Esophagus (tissue), 2 donors: ENCODE data around the gene GLI3. TPM values are rescaled to one million over a fixed set of nuclear protein-coding genes. Genes with fewer than 3 reads are reported as not detected.

Experiments used
- H3K27ac ChIP-seq, 2 donors: one replicate each; pipeline ENCODE4 v1.5.1; 2013; ENCODE audit warnings: low read depth in 2 of 2, mild to moderate bottlenecking in 2 of 2, inconsistent platforms in 1 of 2, low read length in 1 of 2, moderate library complexity in 1 of 2
- H3K27me3 ChIP-seq, 2 donors: one replicate each; pipeline ENCODE4 v1.6.1; 2013; ENCODE audit warnings: low read length in 2 of 2, control low read depth in 1 of 2, mild to moderate bottlenecking in 1 of 2; ENCODE audit not compliant: insufficient read depth in 2 of 2, control insufficient read depth in 1 of 2
- H3K36me3 ChIP-seq, 2 donors: one replicate each; pipeline ENCODE4 v1.6.1; 2013; ENCODE audit warnings: low read length in 1 of 2; ENCODE audit not compliant: control insufficient read depth in 2 of 2, insufficient read depth in 2 of 2
- H3K4me1 ChIP-seq, 2 donors: one replicate each; pipeline ENCODE4 v1.6.1; 2013; ENCODE audit warnings: low read length in 1 of 2; ENCODE audit not compliant: control insufficient read depth in 2 of 2, insufficient read depth in 2 of 2
- H3K4me3 ChIP-seq, 2 donors: one replicate each; pipeline ENCODE4 v1.5.1; 2013; ENCODE audit warnings: low read length in 2 of 2, mild to moderate bottlenecking in 2 of 2, low read depth in 1 of 2, moderate library complexity in 1 of 2
- H3K9me3 ChIP-seq, 2 donors: one replicate each; pipeline ENCODE4 v1.6.1; 2013; ENCODE audit warnings: mild to moderate bottlenecking in 2 of 2, low read depth in 1 of 2, low read length in 1 of 2, moderate library complexity in 1 of 2; ENCODE audit not compliant: control insufficient read depth in 2 of 2, insufficient read depth in 1 of 2
- WGBS, 2 donors: extraction: QIAGEN DNeasy Blood & Tissue Kit; methylation state at CpG; one replicate each; pipeline ENCODE4 v1.1.7; 2013; 5-methylcytosine and 5-hydroxymethylcytosine counted together
- polyA plus RNA-seq, 2 donors: library from polyadenylated mRNA; stranded (reverse); fragments of 200-250 nt; gene quantifications; one replicate each; pipeline ENCODE4 v1.2.3, GENCODE V29; 2013
- donor health status: healthy with polysubstance abuse.
- donor health status: Bipolar disorder and iron deficiency.

Gene GLI3
- polyA plus RNA-seq, 2 donors = 1.0 to 1.8 TPM

DNA sequence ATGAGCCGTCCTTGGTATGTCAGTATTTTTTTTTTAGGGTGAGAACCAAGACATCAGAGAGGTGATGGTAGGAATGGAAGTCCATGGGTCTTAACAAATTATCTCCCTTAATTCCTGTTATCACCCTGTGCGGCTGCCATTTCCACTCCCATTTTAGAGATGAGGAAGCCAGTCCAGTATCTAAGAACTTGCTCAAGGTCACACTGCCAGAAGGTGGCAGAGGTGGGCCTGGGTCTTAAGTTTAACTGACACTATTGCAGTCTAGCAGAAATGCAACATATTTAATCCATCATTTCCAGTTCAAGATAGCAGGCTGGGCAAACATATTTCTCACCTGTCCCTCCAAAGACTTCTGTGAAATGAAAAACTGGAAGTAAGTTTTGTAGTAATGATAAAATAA lies 108.3 kb downstream of the GLI3 start:
- H3K27ac ChIP-seq = no peak overlapping the region
- H3K9me3 ChIP-seq = no peaks in the 10 kb centered on the region
- H3K4me3 ChIP-seq = no peak overlapping the region
- H3K4me1 ChIP-seq = no peaks in the 10 kb centered on the region
- no peaks in the 10 kb centered on the region for H3K36me3 ChIP-seq
- WGBS, 2 donors = 76 to 80% methylated on average over 2 of the region's 2 CpGs
- no peaks in the 10 kb centered on the region for H3K27me3 ChIP-seq

GRCh38 chr7:42127232-42127622 lies 109.8 kb downstream of the GLI3 start:
- Histone ChIP-seq H3K27ac (no peak overlapping the region), H3K4me1 (no peaks in the 10 kb centered on the region), H3K27me3 (no peaks in the 10 kb centered on the region), H3K4me3 (no peak overlapping the region), H3K36me3 (no peaks in the 10 kb centered on the region), H3K9me3 (no peaks in the 10 kb centered on the region)

- Histone ChIP-seq H3K4me1 (no peaks in the 10 kb centered on the region), H3K9me3 (no peaks in the 10 kb centered on the region), H3K36me3 (no peaks in the 10 kb centered on the region), H3K27me3 (no peaks in the 10 kb centered on the region), H3K4me3 (no peak overlapping the region), H3K27ac (no peak overlapping the region)
- 84 to 94% methylated on average over 6 of the region's 6 CpGs for WGBS, 2 donors
These were observed 110.4 kb downstream of the GLI3 start for GRCh38 chr7:42126475-42127231.

GRCh38 chr7:42125321-42125720 lies 111.7 kb downstream of the GLI3 start:
- Histone ChIP-seq H3K9me3 (no peaks in the 10 kb centered on the region), H3K4me1 (no peaks in the 10 kb centered on the region), H3K36me3 (no peaks in the 10 kb centered on the region), H3K4me3 (no peak overlapping the region), H3K27ac (no peak overlapping the region), H3K27me3 (no peaks in the 10 kb centered on the region)
- 64 to 82% methylated on average over 8 of the region's 8 CpGs for WGBS, 2 donors

GRCh38 chr7:42123716-42124115 lies 113.3 kb downstream of the GLI3 start:
- Histone ChIP-seq H3K36me3 (no peaks in the 10 kb centered on the region), H3K27me3 (no peaks in the 10 kb centered on the region), H3K9me3 (no peaks in the 10 kb centered on the region), H3K4me1 (no peaks in the 10 kb centered on the region), H3K4me3 (no peak overlapping the region), H3K27ac (no peak overlapping the region)
- WGBS, 2 donors = 76 to 83% methylated on average over 6 of the region's 6 CpGs

DNA sequence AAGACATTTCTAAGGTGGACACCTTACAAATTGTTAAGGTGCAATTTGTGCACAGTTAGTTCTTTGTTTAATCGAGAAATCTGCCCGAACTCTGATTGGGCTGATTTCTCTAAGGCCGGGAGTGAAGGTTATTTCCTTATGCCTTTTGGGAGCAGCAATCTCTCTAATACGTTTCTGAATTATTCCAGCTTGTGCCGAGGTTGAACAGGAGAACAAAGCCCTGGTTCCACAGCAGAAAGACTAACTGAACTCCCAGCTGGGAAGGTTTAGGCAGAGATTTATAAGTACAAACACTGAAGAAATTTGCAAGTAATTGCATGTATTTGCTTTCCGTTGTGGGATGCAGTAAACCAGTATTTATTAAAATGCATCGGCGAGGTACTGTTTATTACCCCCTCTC lies 116.8 kb downstream of the GLI3 start:
- Histone ChIP-seq H3K27me3 (no peaks in the 10 kb centered on the region), H3K4me1 (no peaks in the 10 kb centered on the region), H3K27ac (no peak overlapping the region), H3K9me3 (no peaks in the 10 kb centered on the region), H3K36me3 (no peaks in the 10 kb centered on the region), H3K4me3 (no peak overlapping the region)
- WGBS, 2 donors = 77 to 90% methylated on average over 8 of the region's 8 CpGs

DNA sequence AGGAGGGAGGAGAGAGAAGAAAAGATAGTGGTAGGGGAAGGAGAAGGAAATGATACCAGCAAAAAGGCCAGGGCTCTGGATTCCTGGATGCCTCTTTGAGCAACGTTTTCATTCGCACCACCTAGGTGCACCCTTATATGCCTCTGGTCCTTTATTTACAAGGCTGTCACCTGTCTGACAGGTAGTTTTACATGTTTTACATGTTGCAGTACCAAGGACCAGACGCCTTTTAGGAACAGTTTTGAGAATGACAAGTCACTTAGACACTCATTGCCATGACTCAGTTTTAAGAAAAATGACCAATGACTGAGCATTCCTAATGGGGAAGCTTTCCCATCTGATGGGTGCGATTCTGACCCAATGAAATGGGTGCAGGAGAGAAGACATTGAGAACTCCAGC lies 119.8 kb downstream of the GLI3 start:
- no peaks in the 10 kb centered on the region for H3K36me3 ChIP-seq
- no peaks in the 10 kb centered on the region for H3K4me1 ChIP-seq
- H3K9me3 ChIP-seq = no peaks in the 10 kb centered on the region
- no peaks in the 10 kb centered on the region for H3K27me3 ChIP-seq
- 70 to 83% methylated on average over 4 of the region's 4 CpGs for WGBS, 2 donors
- H3K4me3 ChIP-seq = no peak overlapping the region
- no peak overlapping the region for H3K27ac ChIP-seq

DNA sequence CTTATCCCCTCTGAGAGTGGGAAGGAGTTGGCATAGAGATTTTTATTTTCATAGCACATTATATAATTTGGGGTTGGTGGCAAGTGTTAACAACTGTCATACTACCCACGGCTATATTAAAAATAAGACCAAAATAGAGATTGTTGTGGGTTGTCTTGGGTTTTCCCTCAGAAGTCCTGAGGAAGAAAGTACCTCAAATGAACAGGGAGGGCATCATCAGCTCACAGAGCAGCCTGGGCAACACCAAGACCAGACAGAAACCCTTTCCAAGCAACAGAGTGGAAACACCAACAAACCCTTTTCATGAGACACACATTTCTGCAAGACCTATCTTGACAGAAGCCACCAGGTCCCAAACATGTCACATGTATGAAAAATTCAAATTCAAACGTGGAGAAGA lies 121.2 kb downstream of the GLI3 start:
- H3K4me3 ChIP-seq = no peak overlapping the region
- no peaks in the 10 kb centered on the region for H3K9me3 ChIP-seq
- H3K36me3 ChIP-seq = no peaks in the 10 kb centered on the region
- H3K27ac ChIP-seq = no peak overlapping the region
- WGBS, 2 donors = 47 to 48% methylated on average over 2 of the region's 2 CpGs
- no peaks in the 10 kb centered on the region for H3K27me3 ChIP-seq
- no peaks in the 10 kb centered on the region for H3K4me1 ChIP-seq

GRCh38 chr7:42110333-42110732 lies 126.7 kb downstream of the GLI3 start:
- Histone ChIP-seq H3K4me1 (peaks cover 8 to 9% of the 10 kb centered on the region in 2 donors), H3K27ac (no peak overlapping the region), H3K36me3 (no peaks in the 10 kb centered on the region), H3K9me3 (no peaks in the 10 kb centered on the region), H3K27me3 (no peaks in the 10 kb centered on the region), H3K4me3 (no peak overlapping the region)
- WGBS, 2 donors = 90 to 91% methylated on average over 5 of the region's 5 CpGs

DNA sequence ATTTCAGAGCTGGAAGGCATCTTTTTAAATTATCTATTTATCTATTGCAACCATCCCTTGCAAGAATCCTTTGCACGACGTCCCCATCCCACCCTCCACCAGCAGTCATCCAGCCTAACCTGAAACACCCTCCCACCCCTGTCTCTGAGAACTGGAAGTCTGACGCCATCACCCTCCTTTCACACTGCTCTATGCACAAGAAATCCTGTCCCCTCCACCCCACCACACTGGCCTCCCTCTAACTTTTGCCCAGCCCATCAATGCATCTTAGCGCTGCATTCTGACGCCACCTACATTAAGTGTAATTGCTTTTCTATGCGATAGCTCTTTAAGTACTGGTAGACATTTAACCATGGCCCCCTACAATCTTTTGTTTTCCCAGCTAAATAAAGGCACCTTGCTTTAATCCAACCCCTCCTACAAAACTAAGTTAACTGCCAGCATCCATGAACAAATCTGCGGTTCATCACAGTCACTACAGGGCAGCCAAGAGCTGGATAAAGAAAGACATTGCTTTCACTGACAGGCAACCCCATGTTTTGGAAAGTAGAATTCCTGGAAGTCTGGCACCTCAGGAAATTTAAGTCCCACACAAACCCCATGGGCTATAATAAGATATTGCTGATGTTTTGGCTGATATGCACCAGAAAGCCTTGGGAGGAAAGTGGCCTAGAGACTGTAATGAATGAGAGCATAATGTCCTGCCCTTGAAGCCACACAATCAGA lies 128.0 kb downstream of the GLI3 start:
- WGBS, 2 donors = 86 to 88% methylated on average over 7 of the region's 7 CpGs
- Histone ChIP-seq H3K27ac (no peak overlapping the region), H3K4me3 (no peak overlapping the region), H3K36me3 (no peaks in the 10 kb centered on the region), H3K27me3 (no peaks in the 10 kb centered on the region), H3K9me3 (no peaks in the 10 kb centered on the region), H3K4me1 (peaks cover 8 to 9% of the 10 kb centered on the region in 2 donors)
